BJ (cell line): ENCODE results near the gene MYO7A. TPM values are rescaled to one million over a fixed set of nuclear protein-coding genes. Genes with fewer than 3 reads are reported as not detected.

Experiments used
- CTCF ChIA-PET: fragments of 350-600 bp; formaldehyde crosslinking; extraction: SDS; loops from one replicate; lab custom pipeline; 2021; ENCODE audit warnings: antibody characterized with exemption, inconsistent platforms; lab: Yijun Ruan, JAX
- POLR2A ChIA-PET: fragments of 300-600 bp; sonication (Branson Sonifier 250); formaldehyde crosslinking; extraction: SDS; loops from one replicate; lab custom pipeline; 2021; ENCODE audit warnings: antibody characterized with exemption; lab: Charles Lee
- DNase-seq: peaks from one replicate; pipeline ENCODE4 v3.0.0-alpha.2; 2011; ENCODE audit warnings: low read depth
- H3K27me3 ChIP-seq: 2 replicates; pipeline ENCODE4 v1.6.0; 2011; ENCODE audit warnings: low read length; ENCODE audit not compliant: control insufficient read depth, insufficient read depth
- H3K36me3 ChIP-seq: 2 replicates; pipeline ENCODE4 v1.5.1; 2011; ENCODE audit warnings: low read length; ENCODE audit not compliant: control insufficient read depth, insufficient read depth
- H3K4me3 ChIP-seq: 2 replicates; pipeline ENCODE4 v1.5.1; 2011; ENCODE audit warnings: low read depth, mild to moderate bottlenecking, control low read depth, low read length
- CTCF ChIP-seq: IDR thresholded peaks from 2 replicates; pipeline ENCODE4 v1.5.1; 2011; ENCODE audit warnings: low read depth, mild to moderate bottlenecking, control low read depth, inconsistent platforms, low read length, moderate library complexity; ENCODE audit not compliant: insufficient read depth
- polyA plus RNA-seq: library from polyadenylated mRNA; depleted of rRNA; stranded (reverse); fragments of >200 nt; gene quantifications from 2 replicates; pipeline ENCODE4 v1.2.3, GENCODE V29; 2011

MYO7A gene
- polyA plus RNA-seq, 1 experiment = 0.01 TPM

GRCh38 chr11:77167791-77168190 is 39.7 kb downstream of the MYO7A start:
- no peak for DNase-seq
- H3K4me3 ChIP-seq = no peak overlapping the region
- no peaks in the 10 kb centered on the region for H3K36me3 ChIP-seq
- POLR2A ChIA-PET = no interaction called here
- H3K27me3 ChIP-seq = no peaks in the 10 kb centered on the region; the same call in 1 of the 2 replicates
- no peak for TF ChIP-seq CTCF
- CTCF ChIA-PET = interaction anchor here (0.8 to 1.5 kb wide), 2 partner anchors 20 to 40 kb away, joined by 3 to 5 read pairs; partner anchors contain the start of gene MYO7A

- H3K4me3 ChIP-seq = no peak overlapping the region
- CTCF ChIA-PET = interaction anchor here (1.0 kb wide), 1 partner anchor 43 kb away, joined by 3 read pairs; no protein-coding TSS in a partner anchor
- POLR2A ChIA-PET = no interaction called here
- DNase-seq = no peak
- H3K36me3 ChIP-seq = no peaks in the 10 kb centered on the region
- TF ChIP-seq CTCF = no peak
- peaks cover 3% of the 10 kb centered on the region for H3K27me3 ChIP-seq
These were observed 42.1 kb downstream of the MYO7A start for GRCh38 chr11:77170107-77170506.

GRCh38 chr11:77171254-77171653 is 43.2 kb downstream of the MYO7A start:
- DNase-seq = no peak
- CTCF ChIA-PET = interaction anchor here (1.9 to 2.2 kb wide), 2 partner anchors 17 to 44 kb away, joined by 7 to 8 read pairs; partner anchors contain the start of gene MYO7A
- H3K36me3 ChIP-seq = no peaks in the 10 kb centered on the region
- peaks cover 3% of the 10 kb centered on the region for H3K27me3 ChIP-seq
- POLR2A ChIA-PET = no interaction called here
- no peak overlapping the region for H3K4me3 ChIP-seq
- TF ChIP-seq CTCF = no peak

GRCh38 chr11:77171885-77172665 is 44.0 kb downstream of the MYO7A start:
- ChIA-PET POLR2A (no interaction called here), CTCF (interaction anchor here (1.9 to 2.2 kb wide), 2 partner anchors 16 to 45 kb away, joined by 7 to 8 read pairs; partner anchors contain the start of gene MYO7A)
- Histone ChIP-seq H3K27me3 (peaks cover 3% of the 10 kb centered on the region), H3K36me3 (no peaks in the 10 kb centered on the region), H3K4me3 (no peak overlapping the region)
- DNase-seq = no peak
- no peak for TF ChIP-seq CTCF

- H3K4me3 ChIP-seq = no peak overlapping the region
- no peak for DNase-seq
- peaks cover 3% of the 10 kb centered on the region for H3K27me3 ChIP-seq
- ChIA-PET CTCF (interaction anchor here (1.9 to 2.2 kb wide), 2 partner anchors 16 to 45 kb away, joined by 7 to 8 read pairs; partner anchors contain the start of gene MYO7A), POLR2A (no interaction called here)
- no peaks in the 10 kb centered on the region for H3K36me3 ChIP-seq
- no peak for TF ChIP-seq CTCF
These were observed 44.6 kb downstream of the MYO7A start for GRCh38 chr11:77172666-77172982.
